Neural cell (in vitro differentiated cells): ENCODE results near the gene PIP4K2C. TPM values are rescaled to one million over a fixed set of nuclear protein-coding genes. Genes with fewer than 3 reads are reported as not detected.

Experiments used
- H2AFZ ChIP-seq: fragments of 200-600, 300-800 bp; sonication (generic), shearing (Covaris generic); 2 replicates; pipeline ENCODE4 v1.6.0; 2014; ENCODE audit warnings: low read depth, mild to moderate bottlenecking, antibody characterized with exemption, low read length, moderate library complexity
- H3F3A ChIP-seq: fragments of 200-600 bp; shearing (Covaris generic); 2 replicates; pipeline ENCODE4 v1.6.1; 2016; ENCODE audit warnings: mild to moderate bottlenecking, moderate library complexity, mixed read lengths, antibody characterized with exemption, low read length; ENCODE audit not compliant: insufficient read depth, poor library complexity, severe bottlenecking
- H3K27ac ChIP-seq: fragments of 200-600, 300-800 bp; sonication (generic), shearing (Covaris generic); 2 replicates; pipeline ENCODE4 v1.5.1; 2014; ENCODE audit warnings: mild to moderate bottlenecking, low read length, moderate library complexity
- H3K27me3 ChIP-seq: fragments of 300-800, 200-600 bp; sonication (generic), shearing (Covaris generic); 2 replicates; pipeline ENCODE4 v1.6.0; 2014; ENCODE audit warnings: mild to moderate bottlenecking, low read depth, low read length, moderate library complexity; ENCODE audit not compliant: insufficient read depth
- H3K36me3 ChIP-seq: fragments of 300-800, 200-600 bp; sonication (generic), shearing (Covaris generic); 2 replicates; pipeline ENCODE4 v1.5.1; 2014; ENCODE audit warnings: mild to moderate bottlenecking, antibody characterized with exemption, low read length, moderate library complexity; ENCODE audit not compliant: insufficient read depth
- H3K4me2 ChIP-seq: fragments of 300-800, 200-600 bp; sonication (generic), shearing (Covaris generic); 2 replicates; pipeline ENCODE4 v1.6.0; 2014; ENCODE audit warnings: mild to moderate bottlenecking, low read length
- H3K4me3 ChIP-seq: fragments of 300-800, 200-600 bp; sonication (generic), shearing (Covaris generic); 2 replicates; pipeline ENCODE4 v1.5.1; 2014; ENCODE audit warnings: mild to moderate bottlenecking, low read length, moderate library complexity
- H3K79me2 ChIP-seq: fragments of 200-600 bp; shearing (Covaris generic); replicated peaks from 2 replicates; pipeline ENCODE4 v1.6.0; 2014; ENCODE audit warnings: mild to moderate bottlenecking, low read length, moderate library complexity; ENCODE audit not compliant: insufficient read depth
- H3K9ac ChIP-seq: fragments of 300-800, 200-600 bp; sonication (generic), shearing (Covaris generic); 2 replicates; pipeline ENCODE4 v1.6.1; 2016; ENCODE audit warnings: mild to moderate bottlenecking, low read length, mixed read lengths
- H3K9me2 ChIP-seq: fragments of 200-600 bp; shearing (Covaris generic); 2 replicates; pipeline ENCODE4 v1.6.1; 2016; ENCODE audit warnings: mild to moderate bottlenecking, low read length, mixed read lengths; ENCODE audit not compliant: insufficient read depth
- H3K9me3 ChIP-seq: fragments of 200-600, 300-800 bp; sonication (generic), shearing (Covaris generic); 2 replicates; pipeline ENCODE4 v1.6.1; 2016; ENCODE audit warnings: mild to moderate bottlenecking, mixed run types, low read length, moderate library complexity, mixed read lengths
- H4K20me1 ChIP-seq: fragments of 200-600 bp; shearing (Covaris generic); 2 replicates; pipeline ENCODE4 v1.6.1; 2016; ENCODE audit warnings: mild to moderate bottlenecking, mixed run types; ENCODE audit not compliant: insufficient read depth
- CTCF ChIP-seq: fragments of 450-650 bp; IDR thresholded peaks from 2 replicates; pipeline ENCODE4 v1.5.1; 2014; ENCODE audit warnings: antibody characterized with exemption, mild to moderate bottlenecking, moderate library complexity; ENCODE audit not compliant: poor library complexity, severe bottlenecking
- EP300 ChIP-seq: fragments of 450-650 bp; conservative IDR thresholded peaks from 2 replicates; pipeline ENCODE4 v1.6.1; 2014; ENCODE audit warnings: antibody characterized with exemption, mild to moderate bottlenecking, moderate library complexity; ENCODE audit not compliant: poor library complexity, severe bottlenecking
- EZH2 ChIP-seq: fragments of 200-600, 300-800 bp; shearing (Covaris generic), sonication (generic); IDR thresholded peaks from 2 replicates; pipeline ENCODE4 v1.6.1; 2014; ENCODE audit warnings: antibody characterized with exemption, low read length, borderline replicate concordance, mild to moderate bottlenecking; ENCODE audit not compliant: insufficient read depth, poor library complexity, severe bottlenecking
- MXI1 ChIP-seq: fragments of 450-650 bp; conservative IDR thresholded peaks from 2 replicates; pipeline ENCODE4 v1.6.1; 2014; ENCODE audit warnings: antibody characterized with exemption, mild to moderate bottlenecking; ENCODE audit not compliant: poor library complexity, severe bottlenecking
- POLR2AphosphoS5 ChIP-seq: IDR thresholded peaks from 2 replicates; pipeline ENCODE4 v1.6.1; 2012
- RAD21 ChIP-seq: fragments of 450-650 bp; conservative IDR thresholded peaks from 2 replicates; pipeline ENCODE4 v1.6.1; 2014; ENCODE audit warnings: antibody characterized with exemption, mild to moderate bottlenecking, moderate library complexity
- SMC3 ChIP-seq: fragments of 450-650 bp; conservative IDR thresholded peaks from 2 replicates; pipeline ENCODE4 v1.6.1; 2014; ENCODE audit warnings: antibody characterized with exemption, mild to moderate bottlenecking, moderate library complexity; ENCODE audit not compliant: poor library complexity
- TAF1 ChIP-seq: IDR thresholded peaks from 2 replicates; pipeline ENCODE4 v1.6.1; 2012; ENCODE audit warnings: low read depth
- polyA plus RNA-seq: library from polyadenylated mRNA; depleted of rRNA; stranded (reverse); fragments of >200 nt; gene quantifications from 2 replicates; pipeline ENCODE4 v1.2.3, GENCODE V29; 2014
- TF ChIP-seq, protein P1 (sequence below): IDR thresholded peaks from 2 replicates; pipeline ENCODE4 v1.6.1; 2012; ENCODE audit warnings: borderline replicate concordance

Gene PIP4K2C
- polyA plus RNA-seq, 1 donor from 2014 or later: 22.1 TPM

- H3K4me2 ChIP-seq: no peak overlapping the region
- H3K36me3 ChIP-seq: no peaks in the 10 kb centered on the region
- no peak overlapping the region for H3K27ac ChIP-seq
- H3K79me2 ChIP-seq: peaks cover 19% of the 10 kb centered on the region
- H3F3A ChIP-seq: no peaks in the 10 kb centered on the region
- no peak overlapping the region for H3K4me3 ChIP-seq
- no peaks in the 10 kb centered on the region for H3K9me3 ChIP-seq
- no peak overlapping the region for H3K9ac ChIP-seq
- H2AFZ ChIP-seq: no peak overlapping the region
- no peaks in the 10 kb centered on the region for H4K20me1 ChIP-seq
- H3K9me2 ChIP-seq: no peaks in the 10 kb centered on the region
- no peaks in the 10 kb centered on the region for H3K27me3 ChIP-seq
- no peak for TF ChIP-seq CTCF
- TF ChIP-seq POLR2AphosphoS5: no peak
- TF ChIP-seq SMC3: no peak
- TF ChIP-seq EZH2: no peak
- TF ChIP-seq TAF1: no peak
- no peak for TF ChIP-seq EP300
- TF ChIP-seq MXI1: no peak
- TF ChIP-seq RAD21: no peak
- TF ChIP-seq, protein P1, sequence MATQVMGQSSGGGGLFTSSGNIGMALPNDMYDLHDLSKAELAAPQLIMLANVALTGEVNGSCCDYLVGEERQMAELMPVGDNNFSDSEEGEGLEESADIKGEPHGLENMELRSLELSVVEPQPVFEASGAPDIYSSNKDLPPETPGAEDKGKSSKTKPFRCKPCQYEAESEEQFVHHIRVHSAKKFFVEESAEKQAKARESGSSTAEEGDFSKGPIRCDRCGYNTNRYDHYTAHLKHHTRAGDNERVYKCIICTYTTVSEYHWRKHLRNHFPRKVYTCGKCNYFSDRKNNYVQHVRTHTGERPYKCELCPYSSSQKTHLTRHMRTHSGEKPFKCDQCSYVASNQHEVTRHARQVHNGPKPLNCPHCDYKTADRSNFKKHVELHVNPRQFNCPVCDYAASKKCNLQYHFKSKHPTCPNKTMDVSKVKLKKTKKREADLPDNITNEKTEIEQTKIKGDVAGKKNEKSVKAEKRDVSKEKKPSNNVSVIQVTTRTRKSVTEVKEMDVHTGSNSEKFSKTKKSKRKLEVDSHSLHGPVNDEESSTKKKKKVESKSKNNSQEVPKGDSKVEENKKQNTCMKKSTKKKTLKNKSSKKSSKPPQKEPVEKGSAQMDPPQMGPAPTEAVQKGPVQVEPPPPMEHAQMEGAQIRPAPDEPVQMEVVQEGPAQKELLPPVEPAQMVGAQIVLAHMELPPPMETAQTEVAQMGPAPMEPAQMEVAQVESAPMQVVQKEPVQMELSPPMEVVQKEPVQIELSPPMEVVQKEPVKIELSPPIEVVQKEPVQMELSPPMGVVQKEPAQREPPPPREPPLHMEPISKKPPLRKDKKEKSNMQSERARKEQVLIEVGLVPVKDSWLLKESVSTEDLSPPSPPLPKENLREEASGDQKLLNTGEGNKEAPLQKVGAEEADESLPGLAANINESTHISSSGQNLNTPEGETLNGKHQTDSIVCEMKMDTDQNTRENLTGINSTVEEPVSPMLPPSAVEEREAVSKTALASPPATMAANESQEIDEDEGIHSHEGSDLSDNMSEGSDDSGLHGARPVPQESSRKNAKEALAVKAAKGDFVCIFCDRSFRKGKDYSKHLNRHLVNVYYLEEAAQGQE: no peak
These were observed 11.6 kb downstream of the PIP4K2C start for GRCh38 chr12:57602544-57602943.

GRCh38 chr12:57603324-57603723, 12.3 kb downstream of the PIP4K2C start:
- Histone ChIP-seq H3K4me3 (peak overlapping the region; percentile 74), H3K9me3 (no peaks in the 10 kb centered on the region), H3K9ac (peak overlapping the region; percentile 90), H4K20me1 (no peaks in the 10 kb centered on the region), H3K36me3 (no peaks in the 10 kb centered on the region), H3K9me2 (no peaks in the 10 kb centered on the region), H3K79me2 (peaks cover 19% of the 10 kb centered on the region), H3K27me3 (no peaks in the 10 kb centered on the region), H3K4me2 (no peak overlapping the region), H3K27ac (no peak overlapping the region), H2AFZ (no peak overlapping the region), H3F3A (no peaks in the 10 kb centered on the region)
- TF ChIP-seq MXI1 (no peak), CTCF (no peak), EZH2 (no peak), RAD21 (no peak), SMC3 (no peak)
